Stimulated activated CD4-positive, alpha-beta T cell treated with anti-CD3 and anti-CD28 coated beads, Interleukin-1b, Interleukin-23, amount 100 ng/mL, for 24 hours (primary cell): Measurements from ENCODE around the gene EDEM1.
"Not testable (repeated sequence)": the region's sequence is repeated elsewhere in the genome, so short reads cannot be mapped to it uniquely, and the experiment has no call there.

ENCODE experiments used
- DNase-seq, 4 experiments: peaks; one replicate each; pipeline ENCODE4 v3.0.0-alpha.2; 2020; ENCODE audit warnings: low read depth in 4 of 4, low spot score in 1 of 4

EDEM1 gene

DNA sequence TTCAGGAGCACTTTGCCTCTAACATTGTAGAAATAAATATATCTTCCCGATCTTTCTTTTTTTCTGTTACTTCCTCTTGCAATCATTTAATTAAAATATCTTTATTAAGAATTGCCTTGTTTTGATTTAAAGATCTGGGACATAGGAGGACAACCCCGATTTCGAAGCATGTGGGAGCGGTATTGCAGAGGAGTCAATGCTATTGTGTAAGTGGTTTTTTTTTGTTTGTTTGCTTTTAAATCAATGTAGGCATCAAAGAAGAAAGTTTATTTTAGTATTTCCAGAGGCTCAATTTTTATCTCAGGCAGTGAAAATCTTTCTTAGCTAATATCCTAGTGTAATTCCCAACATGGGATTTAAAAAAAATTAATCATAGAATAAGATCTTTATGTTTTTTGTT is 15.5 kb upstream of the EDEM1 start:
- no peak for DNase-seq

GRCh38 chr3:5179036-5179435 is 8.5 kb upstream of the EDEM1 start:
- not testable (repeated sequence) for DNase-seq

- DNase-seq: no peak
These were observed 5.9 kb upstream of the EDEM1 start for GRCh38 chr3:5181469-5182141.

DNA sequence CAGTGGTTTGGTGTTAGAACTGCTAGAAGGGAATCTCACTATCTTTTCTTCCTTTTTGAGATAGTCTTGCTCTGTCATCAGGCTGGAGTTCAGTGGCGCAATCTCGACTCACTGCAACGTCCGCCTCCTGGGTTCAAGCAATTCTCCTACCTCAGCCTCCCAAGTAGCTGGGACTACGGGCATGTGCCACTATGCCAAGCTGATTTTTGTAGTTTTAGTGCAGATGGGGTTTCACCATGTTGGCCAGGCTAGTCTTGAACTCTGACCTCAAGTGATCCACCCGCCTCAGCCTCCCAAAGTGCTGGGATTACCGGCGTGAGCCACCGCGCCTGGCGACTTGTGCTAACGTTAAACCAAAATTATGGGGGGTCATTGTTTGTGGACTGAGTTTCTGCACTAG is 3.8 kb upstream of the EDEM1 start:
- not testable (repeated sequence) for DNase-seq

DNA sequence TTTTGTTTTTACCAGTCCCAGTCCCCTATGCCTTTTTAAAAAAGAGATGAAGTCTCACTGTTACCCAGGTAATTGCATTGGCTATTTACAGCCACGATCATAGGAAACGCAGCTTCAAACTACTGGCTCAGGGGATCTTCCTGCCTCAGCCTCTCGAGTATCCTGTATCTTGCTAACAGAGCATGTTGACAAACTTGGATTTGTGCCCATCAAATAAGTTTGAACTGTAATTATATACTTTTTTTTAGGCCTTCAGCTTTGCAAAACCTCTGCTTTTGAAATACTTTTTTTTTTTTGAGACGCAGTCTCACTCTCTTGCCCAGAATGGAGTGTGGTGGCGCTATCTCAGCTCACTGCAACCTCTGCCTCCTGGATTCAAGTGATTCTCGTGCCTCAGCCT is 3.0 kb upstream of the EDEM1 start:
- no peak for DNase-seq

- DNase-seq: no peak
These were observed 2.3 kb upstream of the EDEM1 start for GRCh38 chr3:5185093-5185673.

DNA sequence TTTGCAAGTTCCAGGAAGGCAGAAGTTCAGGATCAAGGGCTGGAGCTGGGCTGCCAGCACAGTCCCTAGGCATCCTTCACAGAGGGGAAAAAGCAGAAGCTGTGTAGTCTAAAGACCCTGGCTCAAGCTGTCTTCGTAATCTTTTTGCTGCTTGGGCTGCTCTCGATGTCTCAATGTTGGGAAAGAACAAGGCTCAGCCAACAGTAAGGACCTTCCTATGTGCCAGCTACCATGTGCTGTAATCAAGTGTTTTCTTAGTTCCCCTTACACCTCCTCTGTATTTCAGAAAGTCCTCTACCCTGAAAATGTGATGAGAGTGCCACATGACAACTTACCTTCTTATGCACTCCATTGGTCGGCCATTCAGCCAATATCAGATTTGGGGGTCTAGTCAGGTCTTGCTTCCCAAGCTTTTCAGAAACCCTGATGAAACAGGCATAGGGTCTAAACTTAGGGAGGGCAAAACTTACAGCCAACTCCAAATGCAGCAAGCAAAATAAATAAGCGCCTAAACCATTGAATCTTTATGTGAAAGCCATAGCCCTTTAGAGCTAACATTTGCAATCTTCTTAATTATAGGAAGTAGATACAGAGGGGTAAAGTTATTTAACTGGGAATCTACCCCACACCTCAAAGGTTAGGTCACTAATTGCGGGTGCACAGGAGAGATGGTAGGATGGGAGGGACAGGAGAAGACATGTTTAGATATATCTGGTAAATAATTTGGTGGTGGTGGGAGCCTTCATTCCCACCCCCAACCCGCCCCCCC is 1.2 kb upstream of the EDEM1 start:
- DNase-seq: no peak

- no peak for DNase-seq
These were observed 700 bp upstream of the EDEM1 start for GRCh38 chr3:5186858-5187155.

DNA sequence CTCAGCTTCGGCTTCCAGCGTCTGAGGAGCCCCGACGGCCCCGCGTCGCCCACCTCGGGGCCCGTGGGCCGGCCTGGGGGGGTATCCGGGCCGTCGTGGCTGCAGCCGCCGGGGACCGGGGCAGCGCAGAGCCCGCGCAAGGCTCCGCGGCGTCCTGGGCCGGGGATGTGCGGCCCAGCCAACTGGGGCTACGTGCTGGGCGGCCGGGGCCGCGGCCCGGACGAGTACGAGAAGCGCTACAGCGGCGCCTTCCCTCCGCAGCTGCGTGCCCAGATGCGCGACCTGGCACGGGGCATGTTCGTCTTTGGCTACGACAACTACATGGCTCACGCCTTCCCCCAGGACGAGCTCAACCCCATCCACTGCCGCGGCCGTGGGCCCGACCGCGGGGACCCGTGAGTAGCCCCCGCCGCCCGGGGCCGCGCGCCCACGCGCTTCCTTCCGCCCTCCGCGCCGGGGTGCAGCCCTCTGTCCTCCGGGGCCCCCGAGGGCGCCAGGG is 462 bp downstream of the EDEM1 start:
- DNase-seq: peak in 1 of 4 experiments; percentile 25

GRCh38 chr3:5188419-5189221 is 1.1 kb downstream of the EDEM1 start:
- DNase-seq: peak in 1 of 4 experiments; percentile 30

DNA sequence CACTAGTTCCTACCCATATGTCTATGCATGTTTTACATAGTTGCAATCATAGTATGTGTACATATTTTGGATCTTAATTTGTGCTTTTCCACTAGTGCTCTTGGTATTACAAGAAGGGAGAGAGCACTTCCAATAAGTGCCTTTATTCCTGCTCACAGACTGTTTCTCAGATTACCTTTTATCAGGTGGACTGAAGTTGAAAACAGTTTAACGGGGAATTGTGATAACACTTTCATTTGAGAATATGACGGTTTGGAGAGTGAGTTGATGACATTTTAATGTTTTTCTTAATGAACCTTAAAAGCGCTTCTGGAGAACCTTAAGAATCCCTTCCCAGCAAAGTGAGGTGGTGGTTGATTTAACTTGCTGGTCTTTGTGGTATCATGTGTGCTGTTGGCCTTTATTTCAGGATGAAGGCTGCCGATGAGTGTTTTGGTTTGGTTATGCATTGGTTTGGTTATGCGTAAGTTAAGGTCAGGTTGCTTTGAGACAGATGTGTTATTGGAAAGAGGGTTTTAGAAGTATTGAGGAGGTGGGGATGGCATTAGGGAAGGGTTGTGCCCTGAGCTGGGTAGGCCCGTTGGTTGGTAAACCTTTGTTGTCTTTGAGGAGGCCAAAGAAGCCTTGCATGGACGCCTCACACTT is 2.8 kb downstream of the EDEM1 start:
- DNase-seq: no peak

- no peak for DNase-seq
These were observed 4.2 kb downstream of the EDEM1 start for GRCh38 chr3:5191555-5192304.

GRCh38 chr3:5192571-5193365 is 5.3 kb downstream of the EDEM1 start:
- DNase-seq: peak in 1 of 4 experiments; percentile 38

DNA sequence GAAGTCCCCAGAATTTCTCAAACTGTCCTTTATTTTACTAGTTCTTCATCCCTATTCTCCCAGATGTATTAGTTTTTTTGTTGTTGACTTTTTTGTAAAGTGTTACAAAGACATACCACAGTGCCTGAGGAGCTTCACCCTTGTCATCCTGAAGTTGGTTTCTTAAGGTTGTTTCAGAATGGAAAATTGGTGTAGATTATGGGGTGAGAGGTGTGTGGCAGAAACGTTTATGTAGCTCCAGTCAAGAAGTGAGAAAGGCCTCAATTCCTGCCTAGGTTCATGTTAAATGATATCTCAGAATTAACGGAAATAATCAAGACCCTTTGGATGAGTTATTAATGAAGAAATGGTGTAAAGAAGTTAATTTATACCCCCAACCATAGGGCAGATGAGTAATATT is 6.8 kb downstream of the EDEM1 start:
- no peak for DNase-seq

DNA sequence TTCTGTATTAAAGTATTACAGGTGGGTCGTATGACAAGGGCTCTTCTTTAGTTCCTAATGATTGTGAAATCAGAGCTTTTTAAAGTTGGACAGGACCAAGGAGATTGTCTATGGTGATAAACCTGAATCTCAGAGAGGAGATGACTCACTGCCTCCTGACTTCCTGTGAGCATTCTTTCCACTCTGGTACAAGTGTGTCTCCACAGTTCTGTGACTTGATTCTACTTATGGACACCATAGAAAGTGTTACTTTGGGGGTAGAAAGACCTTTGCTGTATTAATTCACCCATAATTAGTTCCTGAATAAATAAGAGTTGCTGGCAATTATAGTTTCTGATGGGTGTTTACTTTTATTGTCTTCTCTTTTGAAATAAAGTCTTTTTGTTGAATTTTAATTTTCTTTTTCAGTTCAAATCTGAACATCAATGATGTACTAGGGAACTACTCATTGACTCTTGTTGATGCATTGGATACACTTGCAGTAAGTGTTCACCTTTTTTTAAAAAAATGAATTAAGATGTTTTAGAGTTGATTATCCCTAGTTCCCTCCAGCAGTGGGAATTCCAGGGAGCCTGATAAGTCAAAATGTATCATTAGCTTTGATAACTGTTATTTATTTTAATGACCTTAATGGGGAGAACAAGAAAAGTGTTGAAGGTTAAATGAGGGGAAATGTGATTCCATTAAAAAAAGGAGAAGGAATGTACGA is 7.4 kb downstream of the EDEM1 start:
- DNase-seq: no peak

DNA sequence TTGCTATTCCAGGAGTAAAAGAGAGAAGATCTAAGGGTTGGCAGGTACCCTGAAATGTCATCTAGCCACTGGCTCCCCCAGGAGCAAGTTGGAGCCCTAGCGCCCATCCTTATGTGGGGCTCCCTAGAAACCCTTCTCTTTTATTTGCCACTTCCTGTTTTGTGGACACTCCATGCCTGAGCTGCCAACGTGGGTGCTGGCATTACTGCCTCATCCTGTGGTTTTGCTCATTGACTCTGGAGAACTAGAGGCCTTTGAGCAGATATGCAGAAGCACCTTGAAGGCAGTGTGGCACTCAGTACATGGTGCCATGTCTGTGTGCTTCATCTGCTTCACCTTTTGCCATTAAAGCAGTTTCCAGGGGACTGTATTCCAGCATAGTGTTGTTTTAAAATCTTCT is 8.1 kb downstream of the EDEM1 start:
- no peak for DNase-seq

DNA sequence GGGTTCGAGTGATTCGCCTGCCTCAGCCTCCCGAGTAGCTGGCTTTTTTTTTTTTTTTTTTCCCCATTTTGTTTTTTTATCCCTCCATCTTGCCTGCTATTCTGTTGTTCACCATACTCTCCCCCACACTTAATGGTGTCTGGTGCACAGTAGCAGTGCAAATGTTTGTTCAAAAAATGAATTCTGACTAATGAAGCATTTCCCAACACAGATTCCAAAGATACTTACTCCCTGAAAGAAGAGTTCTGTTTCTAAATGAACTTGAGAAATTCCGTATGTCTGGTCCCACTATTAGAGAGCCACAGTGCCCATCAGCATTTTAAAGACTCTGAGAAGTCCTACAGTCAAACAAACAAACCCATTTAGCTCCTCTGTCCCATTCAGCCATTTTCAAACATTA is 9.5 kb downstream of the EDEM1 start:
- no peak for DNase-seq

- DNase-seq: no peak
These were observed 10.2 kb downstream of the EDEM1 start for GRCh38 chr3:5197470-5198312.
